NK-92 treated with Interleukin-12 subunit alpha and Interleukin-12 subunit beta, amount 100 ng/mL, for 24 hours (cell line): ENCODE data around the gene RNASEH2B.

Experiments
- DNase-seq: peaks from one replicate; lab custom pipeline; 2025; lab: John Stamatoyannopoulos, UW

Gene RNASEH2B

DNA sequence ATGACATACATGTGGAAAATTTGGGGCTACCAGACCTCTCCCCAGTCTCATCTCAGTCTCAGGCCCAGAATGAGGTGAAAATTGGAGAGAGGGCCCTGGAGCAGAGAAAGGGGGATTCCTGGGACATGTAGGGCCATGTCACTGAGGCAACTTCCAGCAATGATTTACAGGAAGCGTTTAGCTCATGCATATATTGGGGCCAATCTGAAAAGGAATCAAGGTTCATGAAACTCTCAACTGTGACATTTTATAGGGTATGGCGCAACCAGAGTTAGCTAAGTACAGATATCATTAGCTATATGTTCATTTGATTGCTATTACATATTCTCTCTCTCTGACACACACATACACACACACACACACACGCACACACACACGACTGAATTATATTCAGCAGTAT, 86.3 kb downstream of the RNASEH2B start:
- no peak for DNase-seq

DNA sequence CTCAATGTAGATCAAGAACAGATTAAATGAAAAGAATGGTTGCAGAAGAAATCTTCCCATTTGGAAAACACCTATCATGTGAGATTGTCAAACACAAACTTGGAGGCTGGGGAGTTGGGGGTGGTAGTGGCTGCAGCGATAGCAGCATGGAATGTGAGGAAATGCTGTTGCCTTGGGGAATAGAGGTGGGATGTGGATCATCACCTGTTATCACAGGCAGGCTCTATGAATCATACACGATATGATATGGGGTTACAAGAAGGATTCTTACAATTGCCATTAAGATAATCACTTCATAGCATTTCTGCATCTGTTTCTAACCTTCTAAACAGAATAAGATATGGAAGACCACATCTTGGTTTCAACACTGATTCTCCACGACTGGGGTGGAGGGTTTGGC, 88.7 kb downstream of the RNASEH2B start:
- no peak for DNase-seq

GRCh38 chr13:50999641-51000040, 90.0 kb downstream of the RNASEH2B start:
- no peak for DNase-seq

DNA sequence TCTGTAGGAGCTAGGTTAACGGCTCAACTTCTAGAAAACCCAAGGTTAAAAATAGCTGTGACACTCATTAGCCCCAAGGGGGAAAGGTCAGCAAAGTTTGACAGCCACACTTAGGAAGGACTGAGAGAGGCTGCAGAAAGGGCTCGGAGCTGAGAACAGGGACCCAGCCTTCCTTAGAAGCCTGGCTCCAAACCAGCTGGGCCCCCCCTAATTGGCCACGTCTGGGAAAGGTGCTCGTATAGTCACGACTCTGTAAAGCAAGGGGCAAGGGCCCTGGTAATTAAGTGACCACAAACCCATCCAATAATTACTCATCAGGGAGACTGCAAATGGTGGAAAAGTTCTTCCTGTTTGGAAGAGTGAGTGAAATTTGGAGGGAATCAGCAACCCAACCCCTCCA, 90.5 kb downstream of the RNASEH2B start:
- no peak for DNase-seq

DNA sequence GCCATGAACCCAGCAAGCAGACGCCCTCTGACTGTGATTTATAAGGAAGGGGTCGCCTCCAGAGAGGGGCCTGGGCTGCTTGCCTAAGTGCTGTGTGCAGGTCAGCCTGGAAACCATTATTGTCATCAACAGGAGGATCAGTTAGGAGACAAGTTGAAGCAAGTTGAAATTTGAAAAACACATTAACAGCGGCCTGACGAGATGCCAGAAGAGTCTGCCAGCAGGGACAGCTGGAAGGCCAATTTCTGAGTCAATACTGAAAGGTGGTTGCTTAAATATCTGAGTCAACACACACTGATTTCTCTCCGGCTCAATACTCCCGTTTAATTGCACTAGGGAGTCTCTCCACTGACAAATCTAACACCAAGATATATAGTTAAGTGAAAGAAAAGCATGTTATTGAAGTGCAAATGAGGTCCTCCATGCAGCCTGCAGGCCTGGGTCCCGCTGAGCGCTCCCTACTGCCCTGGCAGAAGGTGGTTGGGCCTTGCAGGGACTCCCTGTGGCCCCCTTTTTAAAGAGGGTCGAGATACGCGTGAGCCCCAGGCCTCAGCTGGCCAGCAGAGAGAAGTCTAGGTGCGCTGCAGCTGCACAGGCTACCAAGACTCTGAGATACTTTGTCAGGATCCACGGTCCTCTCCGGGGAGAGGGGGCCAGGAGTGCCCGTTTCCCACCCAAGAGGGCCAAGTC, 91.1 kb downstream of the RNASEH2B start:
- no peak for DNase-seq

GRCh38 chr13:51001335-51001734, 91.7 kb downstream of the RNASEH2B start:
- DNase-seq = no peak

DNA sequence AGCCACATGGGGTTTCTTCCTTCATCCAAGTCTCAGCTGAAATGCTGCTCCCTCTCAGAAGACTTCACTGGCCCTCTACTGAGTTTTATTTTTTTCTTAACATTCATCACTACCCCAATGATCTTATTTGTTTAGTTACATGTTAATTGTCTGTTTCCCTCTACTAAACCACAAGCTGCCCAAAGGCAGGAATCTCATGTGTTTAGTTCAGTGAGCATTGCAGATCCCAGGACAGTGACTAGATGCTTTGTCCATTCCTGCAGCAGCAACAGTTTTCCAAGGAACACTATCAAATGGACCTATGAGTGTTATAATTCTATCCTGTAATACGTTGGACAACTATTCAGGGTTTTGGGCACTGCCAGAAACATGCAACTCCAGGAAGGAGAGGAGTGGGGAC, 93.1 kb downstream of the RNASEH2B start:
- DNase-seq = no peak

- no peak for DNase-seq
These were observed 94.1 kb downstream of the RNASEH2B start for GRCh38 chr13:51003642-51004041.

- DNase-seq = no peak
These were observed 94.7 kb downstream of the RNASEH2B start for GRCh38 chr13:51004111-51004865.

DNA sequence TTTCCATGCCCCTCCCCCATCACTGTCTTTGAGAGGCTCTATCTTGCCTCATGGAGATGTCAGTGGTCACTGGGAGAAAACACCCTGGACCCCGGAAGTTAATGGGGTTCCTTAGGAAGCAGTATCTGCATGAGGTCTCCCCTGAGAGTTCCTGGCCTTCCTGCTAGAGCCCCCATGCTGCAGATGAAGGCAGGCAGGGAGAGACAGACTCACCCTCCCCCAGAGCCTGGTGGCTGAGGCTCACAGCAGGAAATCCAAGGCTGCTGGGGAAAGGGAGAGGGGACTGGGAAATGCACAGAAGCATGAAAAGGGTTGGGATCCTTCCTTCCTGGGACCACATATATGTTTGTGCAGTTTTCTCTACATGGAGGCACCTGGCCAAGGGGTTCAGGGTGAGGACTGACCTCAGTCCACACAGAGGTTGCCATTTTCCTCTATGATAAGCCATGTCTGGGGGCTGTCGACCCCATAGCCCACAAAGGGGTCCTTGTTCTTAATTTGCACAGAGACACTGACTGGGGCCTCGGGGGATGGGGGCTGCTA, 95.4 kb downstream of the RNASEH2B start:
- DNase-seq = no peak

DNA sequence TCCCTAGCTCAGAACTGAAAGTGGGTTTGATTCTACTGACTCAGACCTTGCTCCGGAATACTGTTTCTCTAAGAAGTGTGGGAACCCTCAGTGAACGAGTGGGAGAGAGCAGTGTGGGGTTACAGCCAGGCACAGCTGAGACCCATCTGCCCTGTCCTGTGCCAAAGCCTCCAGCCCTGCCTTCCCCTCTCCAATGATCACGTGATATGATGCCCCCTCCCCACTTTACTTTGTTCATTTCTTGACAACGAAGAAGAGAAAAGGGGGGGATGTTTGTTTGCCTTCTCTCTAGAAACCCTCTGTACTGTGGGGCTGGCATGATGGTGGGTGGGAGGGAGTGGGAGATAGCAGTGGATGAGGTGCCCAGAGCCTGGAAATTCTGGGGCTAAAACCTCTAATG, 96.0 kb downstream of the RNASEH2B start:
- DNase-seq = no peak
